Cardiac fibroblast (primary cell): Measurements from ENCODE around the gene FSIP1.

Experiments
- DNase-seq, 2 donors: peaks; one replicate each; pipeline versions ENCODE4 v3.0.0 to v3.0.0-alpha.2; 2010; ENCODE audit warnings: low read depth in 2 of 2
- H3K4me3 ChIP-seq, 2 donors: replicated peaks in 1 of 2; 1 replicate in 1 of 2; 2 replicates in 1 of 2; pipeline ENCODE4 v1.5.1; 2011; ENCODE audit warnings: low read depth in 2 of 2, low read length in 2 of 2, mild to moderate bottlenecking in 2 of 2, moderate library complexity in 1 of 2
- TF ChIP-seq, protein P1 (sequence below): IDR thresholded peaks from one replicate; pipeline ENCODE4 v1.5.1; 2011; ENCODE audit warnings: low read depth, mild to moderate bottlenecking, low read length, inconsistent platforms

The FSIP1 gene

DNA sequence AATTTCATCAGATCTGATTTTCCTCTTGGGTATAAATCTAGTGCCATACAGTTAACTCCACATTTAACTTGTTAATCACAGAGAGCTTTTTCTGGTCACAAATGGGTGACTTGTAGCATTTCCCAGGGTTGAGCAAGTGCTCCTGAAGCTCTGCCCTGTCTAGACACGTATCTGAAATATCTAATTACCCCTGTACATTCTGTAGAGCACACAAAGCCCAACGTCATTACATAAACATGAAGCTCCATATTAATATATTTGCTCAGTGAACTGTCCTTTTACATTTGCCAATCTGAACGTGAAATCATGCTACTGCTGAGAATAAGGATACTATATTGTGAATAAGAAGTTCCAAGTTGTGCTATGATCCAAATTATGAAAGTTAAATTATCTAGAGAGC is 152.7 kb downstream of the FSIP1 start:
- TF ChIP-seq, protein P1, sequence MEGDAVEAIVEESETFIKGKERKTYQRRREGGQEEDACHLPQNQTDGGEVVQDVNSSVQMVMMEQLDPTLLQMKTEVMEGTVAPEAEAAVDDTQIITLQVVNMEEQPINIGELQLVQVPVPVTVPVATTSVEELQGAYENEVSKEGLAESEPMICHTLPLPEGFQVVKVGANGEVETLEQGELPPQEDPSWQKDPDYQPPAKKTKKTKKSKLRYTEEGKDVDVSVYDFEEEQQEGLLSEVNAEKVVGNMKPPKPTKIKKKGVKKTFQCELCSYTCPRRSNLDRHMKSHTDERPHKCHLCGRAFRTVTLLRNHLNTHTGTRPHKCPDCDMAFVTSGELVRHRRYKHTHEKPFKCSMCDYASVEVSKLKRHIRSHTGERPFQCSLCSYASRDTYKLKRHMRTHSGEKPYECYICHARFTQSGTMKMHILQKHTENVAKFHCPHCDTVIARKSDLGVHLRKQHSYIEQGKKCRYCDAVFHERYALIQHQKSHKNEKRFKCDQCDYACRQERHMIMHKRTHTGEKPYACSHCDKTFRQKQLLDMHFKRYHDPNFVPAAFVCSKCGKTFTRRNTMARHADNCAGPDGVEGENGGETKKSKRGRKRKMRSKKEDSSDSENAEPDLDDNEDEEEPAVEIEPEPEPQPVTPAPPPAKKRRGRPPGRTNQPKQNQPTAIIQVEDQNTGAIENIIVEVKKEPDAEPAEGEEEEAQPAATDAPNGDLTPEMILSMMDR: no peak
- peak in 1 of 2 donors; percentile 44 for DNase-seq
- H3K4me3 ChIP-seq: no peak overlapping the region

DNA sequence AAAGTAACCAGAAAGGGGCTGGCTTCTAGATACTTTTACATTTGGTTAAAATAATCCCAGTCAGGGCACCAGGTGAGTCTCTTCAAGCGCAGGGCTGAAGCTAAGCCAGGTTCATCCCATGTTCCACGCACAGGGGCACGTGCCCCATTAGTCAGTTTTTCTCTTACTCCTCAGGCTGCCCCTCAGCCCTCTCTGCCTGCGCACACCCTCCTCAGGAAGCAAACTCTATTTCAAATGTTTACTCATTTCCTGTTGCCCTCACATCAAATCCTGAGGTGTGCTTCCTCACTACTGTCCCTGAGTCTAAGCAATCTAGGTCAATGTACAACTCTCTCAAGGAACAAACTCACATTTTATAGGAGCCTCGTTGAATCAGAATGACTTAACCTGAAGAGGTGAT is 153.3 kb downstream of the FSIP1 start:
- no peak overlapping the region for H3K4me3 ChIP-seq
- TF ChIP-seq, protein P1: no peak
- peak; percentile 57 to 82 for DNase-seq

DNA sequence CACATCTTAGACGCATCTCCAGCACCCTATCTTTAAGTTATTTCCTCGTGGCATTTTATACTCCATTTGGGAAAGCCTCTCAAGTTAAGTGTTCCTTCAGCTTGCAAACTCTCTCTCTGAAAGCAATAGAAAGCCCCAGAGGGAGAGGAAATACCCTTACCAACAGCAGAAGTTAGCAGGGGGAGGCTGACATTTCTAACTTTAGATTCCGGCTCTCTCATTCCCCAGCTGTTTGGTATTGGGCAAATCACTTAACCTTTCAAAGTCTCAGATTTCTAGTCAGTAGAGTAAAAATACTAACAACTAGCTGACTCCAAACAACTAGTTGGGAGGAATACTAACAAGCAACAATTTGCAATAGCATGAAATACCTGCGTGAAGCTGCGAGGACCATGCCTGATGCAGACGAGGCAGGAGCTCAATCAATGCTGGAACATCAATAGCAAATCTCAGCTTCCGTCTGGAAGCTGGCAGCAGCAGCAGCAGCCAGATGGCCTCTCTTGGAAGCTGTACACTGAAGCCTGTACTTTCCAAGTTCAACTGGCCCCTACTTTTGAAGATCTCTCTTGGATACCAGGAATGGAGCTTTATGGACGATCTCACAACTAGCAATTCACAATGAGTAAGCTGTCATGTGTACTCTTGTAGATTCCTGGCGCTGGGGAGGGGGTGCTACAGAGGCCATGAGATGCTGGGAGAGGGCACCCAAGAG is 153.9 kb downstream of the FSIP1 start:
- no peak overlapping the region for H3K4me3 ChIP-seq
- TF ChIP-seq, protein P1: no peak
- no peak for DNase-seq

DNA sequence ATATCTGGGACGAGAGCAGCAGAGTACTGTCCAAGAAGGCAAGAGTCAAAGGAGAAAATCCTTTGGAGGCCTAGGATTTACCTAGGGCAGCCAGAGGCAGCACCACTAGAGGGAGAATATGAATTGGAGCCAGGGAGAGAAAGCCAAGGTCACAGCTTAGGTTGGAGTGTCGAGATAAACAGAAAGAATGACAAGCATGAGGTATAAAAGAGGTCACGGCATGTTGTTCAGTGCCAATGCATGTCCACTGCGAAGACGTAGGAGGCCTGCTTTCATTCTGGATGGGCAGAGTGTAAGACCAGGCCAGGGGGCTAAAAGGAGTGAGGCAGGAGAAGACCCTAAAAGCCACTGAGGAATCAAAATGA is 154.5 kb downstream of the FSIP1 start:
- H3K4me3 ChIP-seq: no peak overlapping the region
- no peak for DNase-seq
- TF ChIP-seq, protein P1: peak; percentile 19

DNA sequence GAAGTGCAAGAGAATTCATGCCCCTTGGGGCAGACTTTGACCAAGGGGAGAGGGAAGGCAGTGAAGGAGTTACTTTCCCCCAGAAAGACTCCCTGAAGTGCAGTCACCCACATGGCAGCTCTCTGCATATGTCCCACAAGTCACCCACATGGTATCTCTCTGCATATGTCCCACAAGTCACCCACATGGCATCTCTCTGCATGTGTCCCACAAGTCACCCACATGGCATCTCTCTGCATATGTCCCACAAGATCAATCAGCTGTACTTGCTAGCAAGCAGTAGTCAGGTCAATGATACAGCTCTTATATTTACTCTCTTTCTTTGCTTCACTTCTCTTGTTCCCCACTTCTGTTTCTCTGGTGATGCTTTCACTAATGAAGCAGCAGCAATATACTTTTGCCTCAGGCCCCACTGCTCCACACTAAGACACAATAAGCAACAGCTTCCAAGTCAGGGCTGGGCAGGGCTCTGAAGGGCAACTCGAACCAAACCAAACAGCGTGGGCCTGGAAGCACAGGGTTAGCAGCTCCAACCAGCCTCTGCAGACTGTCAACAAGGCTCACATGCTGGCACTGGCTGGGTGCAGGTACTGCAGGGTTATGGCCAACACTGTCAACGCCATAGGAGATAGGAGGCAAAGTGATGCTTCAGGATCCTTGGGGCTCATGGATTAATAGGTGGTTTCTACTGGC is 155.0 kb downstream of the FSIP1 start:
- DNase-seq: no peak
- no peak overlapping the region for H3K4me3 ChIP-seq
- TF ChIP-seq, protein P1: no peak

DNA sequence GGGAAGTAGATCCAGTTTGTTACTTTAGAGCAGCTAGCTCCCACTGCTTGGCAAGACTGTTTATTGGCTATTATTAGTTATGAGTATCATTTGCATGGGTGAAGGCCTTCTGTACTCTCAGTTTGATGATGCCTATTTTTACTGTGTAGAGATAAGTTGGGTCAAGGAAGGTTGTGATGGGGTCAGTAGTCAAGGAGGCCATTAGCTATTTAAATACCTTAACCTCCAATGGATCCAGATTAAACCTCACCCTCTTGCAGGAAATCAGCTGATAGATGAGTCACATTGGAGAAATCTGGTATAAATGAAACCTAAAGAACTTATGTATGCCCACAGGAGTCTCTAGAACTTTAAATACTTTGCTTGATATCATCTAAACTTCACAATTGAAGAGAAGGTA is 156.8 kb downstream of the FSIP1 start:
- no peak overlapping the region for H3K4me3 ChIP-seq
- TF ChIP-seq, protein P1: no peak
- peak in 1 of 2 donors; percentile 52 for DNase-seq
